Measurements from ENCODE around the gene RRP36.

DNA sequence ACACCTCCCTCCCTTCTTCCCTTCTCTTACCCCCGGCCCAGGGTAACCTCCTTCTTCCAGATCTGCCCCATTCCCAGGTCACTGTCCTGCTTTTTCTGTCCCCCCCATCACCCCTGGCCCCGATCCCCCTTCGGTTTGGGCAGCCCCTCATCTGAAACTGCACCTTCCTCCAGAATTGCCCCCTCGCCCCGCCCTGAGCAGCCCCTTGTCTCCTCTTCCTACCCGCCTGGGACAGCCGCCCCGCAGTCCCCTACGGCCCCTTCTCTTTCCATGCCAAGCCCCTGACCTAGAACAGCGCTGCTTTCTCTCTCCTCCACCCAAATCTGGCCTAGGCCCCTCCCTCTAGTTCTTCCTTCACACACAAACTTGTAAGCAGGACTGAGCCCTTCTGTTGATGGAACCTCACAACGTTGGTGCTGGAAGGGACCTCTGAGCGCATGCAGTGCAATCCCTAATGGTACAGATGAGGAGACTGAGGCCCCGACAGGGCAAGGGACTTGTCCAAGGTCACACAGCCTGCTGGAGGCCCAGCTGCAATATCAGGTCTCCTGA lies 36.4 kb upstream of the RRP36 start:
- TF ChIP-seq, protein P1, sequence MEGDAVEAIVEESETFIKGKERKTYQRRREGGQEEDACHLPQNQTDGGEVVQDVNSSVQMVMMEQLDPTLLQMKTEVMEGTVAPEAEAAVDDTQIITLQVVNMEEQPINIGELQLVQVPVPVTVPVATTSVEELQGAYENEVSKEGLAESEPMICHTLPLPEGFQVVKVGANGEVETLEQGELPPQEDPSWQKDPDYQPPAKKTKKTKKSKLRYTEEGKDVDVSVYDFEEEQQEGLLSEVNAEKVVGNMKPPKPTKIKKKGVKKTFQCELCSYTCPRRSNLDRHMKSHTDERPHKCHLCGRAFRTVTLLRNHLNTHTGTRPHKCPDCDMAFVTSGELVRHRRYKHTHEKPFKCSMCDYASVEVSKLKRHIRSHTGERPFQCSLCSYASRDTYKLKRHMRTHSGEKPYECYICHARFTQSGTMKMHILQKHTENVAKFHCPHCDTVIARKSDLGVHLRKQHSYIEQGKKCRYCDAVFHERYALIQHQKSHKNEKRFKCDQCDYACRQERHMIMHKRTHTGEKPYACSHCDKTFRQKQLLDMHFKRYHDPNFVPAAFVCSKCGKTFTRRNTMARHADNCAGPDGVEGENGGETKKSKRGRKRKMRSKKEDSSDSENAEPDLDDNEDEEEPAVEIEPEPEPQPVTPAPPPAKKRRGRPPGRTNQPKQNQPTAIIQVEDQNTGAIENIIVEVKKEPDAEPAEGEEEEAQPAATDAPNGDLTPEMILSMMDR (IDR thresholded peaks at IDR 0.05) = no peak
- TF ChIP-seq EP300 (IDR thresholded peaks at IDR 0.05) = no peak
